ENCODE data around the gene HIBCH.
"Not testable (repeated sequence)": the region's sequence is repeated elsewhere in the genome, so short reads cannot be mapped to it uniquely, and the experiment has no call there.

Gene HIBCH

DNA sequence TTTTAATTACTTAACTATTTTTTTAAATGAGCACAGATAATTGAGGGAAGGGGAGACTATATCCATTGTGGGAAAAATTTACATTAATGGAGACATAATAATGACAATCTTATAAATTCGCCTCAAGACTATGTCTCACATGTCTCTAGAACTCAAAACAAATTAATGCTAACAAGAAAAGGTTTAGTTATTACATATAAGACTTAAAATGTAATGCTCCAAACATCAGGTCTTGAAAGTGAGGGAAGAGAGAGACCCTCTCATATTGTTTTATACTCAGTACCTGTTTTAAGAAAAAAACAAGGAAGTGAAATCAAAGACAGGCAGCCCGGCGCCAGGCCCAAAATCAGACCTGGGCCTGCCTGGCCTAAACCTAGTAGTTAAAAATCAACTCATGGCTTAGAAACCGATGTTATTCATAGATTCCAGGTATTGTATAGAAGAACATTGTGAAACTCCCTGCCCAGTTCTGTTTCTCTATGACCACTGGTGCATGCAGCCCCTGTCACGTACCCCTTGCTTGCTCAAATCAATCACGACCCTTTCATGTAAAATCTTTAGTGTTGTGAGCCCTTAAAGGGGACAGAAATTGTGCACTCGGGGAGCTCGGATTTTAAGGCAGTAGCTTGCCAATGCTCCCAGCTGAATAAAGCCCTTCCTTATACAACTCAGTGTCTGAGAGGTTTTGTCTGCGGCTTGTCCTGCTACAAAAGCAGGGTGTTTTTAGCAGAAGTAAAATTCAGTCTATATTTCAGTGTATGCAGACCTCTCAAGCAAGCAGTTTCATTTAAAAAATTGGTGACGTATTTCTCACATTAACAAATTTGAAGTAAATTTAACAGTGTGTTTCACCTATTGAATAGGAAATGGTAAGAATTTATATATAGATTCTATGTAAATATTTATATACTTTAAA lies 161.8 kb downstream of the HIBCH start:
- DNase-seq (ENCODE audit: low read depth), result not testable (repeated sequence)

DNA sequence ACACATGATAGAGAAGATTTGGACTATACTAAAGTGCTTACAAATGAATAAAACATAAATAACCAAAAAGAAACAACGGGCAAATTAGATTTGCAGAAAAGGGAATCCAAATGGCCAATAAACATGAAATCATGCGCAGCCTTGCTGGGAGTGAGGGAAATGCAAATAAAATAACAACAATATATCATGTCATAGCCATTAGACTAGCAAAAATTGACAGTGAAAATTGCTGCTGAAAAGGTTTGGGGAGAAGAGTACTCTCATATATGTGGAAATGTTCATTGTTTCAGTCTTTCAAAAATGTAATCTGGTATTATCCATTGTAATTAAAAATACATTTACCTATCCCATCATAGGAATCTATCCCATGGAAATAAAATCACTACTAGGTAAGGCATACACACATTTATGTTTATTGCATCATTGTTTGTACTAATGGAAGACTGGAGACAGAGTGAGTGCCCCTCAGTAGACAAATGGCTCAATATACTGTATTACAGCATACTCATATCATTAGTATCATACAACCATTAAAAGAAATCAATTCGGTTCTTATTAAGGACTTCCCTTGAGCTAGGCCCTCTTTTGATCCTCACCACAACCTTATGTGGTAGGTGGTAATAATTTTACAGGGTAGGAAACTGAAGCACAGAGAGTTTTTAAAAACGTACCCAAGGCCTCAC lies 163.0 kb downstream of the HIBCH start:
- no peak for DNase-seq (ENCODE audit: low read depth)
